Activated CD8-positive, alpha-beta T cell treated with anti-CD3 and anti-CD28 coated beads, Interleukin-2, amount 10 ng/mL, durations not matched to agents 7 days and 5 days (primary cell): ENCODE results near the gene EMP1. TPM values are rescaled to one million over a fixed set of nuclear protein-coding genes. Genes with fewer than 3 reads are reported as not detected.
A peak's percentile ranks its signal among the peaks of the same experiment; 100 is the strongest.

ENCODE experiments used
- ATAC-seq: fragments of 150-1000 bp; cut with Tn5 transposase; one replicate; pipeline ENCODE4 v1.10.0; 2021; ENCODE audit warnings: moderate library complexity
- CTCF ChIA-PET: fragments of 350-600 bp; sonication (Branson Sonifier 250); formaldehyde crosslinking; loops from one replicate; lab custom pipeline; 2021; ENCODE audit warnings: antibody characterized with exemption; lab: Charles Lee
- POLR2A ChIA-PET: fragments of 350-600 bp; sonication (Branson Sonifier 250); formaldehyde crosslinking; loops from one replicate; lab custom pipeline; 2021; ENCODE audit warnings: antibody characterized with exemption; lab: Charles Lee
- DNase-seq: peaks from one replicate; pipeline ENCODE4 v3.0.0-alpha.2; 2020
- H3K27ac Mint-ChIP-seq: one replicate; pipeline ENCODE4 v1.8.0; 2021; ENCODE audit warnings: mild to moderate bottlenecking, mixed read lengths
- H3K27me3 Mint-ChIP-seq: one replicate; pipeline ENCODE4 v1.8.0; 2021; ENCODE audit warnings: low read depth, mixed read lengths
- H3K36me3 Mint-ChIP-seq: one replicate; pipeline ENCODE4 v1.8.0; 2021; ENCODE audit warnings: low read depth, mixed read lengths
- H3K4me1 Mint-ChIP-seq: one replicate; pipeline ENCODE4 v1.8.0; 2021; ENCODE audit warnings: low read depth, mixed read lengths
- H3K4me3 Mint-ChIP-seq: one replicate; pipeline ENCODE4 v1.8.0; 2021; ENCODE audit warnings: mild to moderate bottlenecking, mixed read lengths
- H3K9me3 Mint-ChIP-seq: one replicate; pipeline ENCODE4 v1.8.0; 2022; ENCODE audit warnings: mixed read lengths; ENCODE audit not compliant: insufficient read depth
- total RNA-seq, 2 experiments: library from RNA; stranded (reverse); gene quantifications; one replicate each; pipeline ENCODE4 v1.2.3, GENCODE V29; 2021

The EMP1 gene
- total RNA-seq, 2 experiments from 2014 or later = 4.4 to 7.6 TPM

- H3K9me3 Mint-ChIP-seq = no peaks in the 10 kb centered on the region
These were observed 21.0 kb upstream of the EMP1 start for GRCh38 chr12:13175499-13175898.

GRCh38 chr12:13176256-13176655, 20.3 kb upstream of the EMP1 start:
- H3K4me1 Mint-ChIP-seq = peaks cover 64% of the 10 kb centered on the region
- ChIA-PET CTCF (no interaction called here), POLR2A (no interaction called here)
- no peaks in the 10 kb centered on the region for H3K36me3 Mint-ChIP-seq
- ATAC-seq (no peak), DNase-seq (peak; percentile 8)
- H3K4me3 Mint-ChIP-seq = no peak overlapping the region
- H3K9me3 Mint-ChIP-seq = no peaks in the 10 kb centered on the region
- no peak overlapping the region for H3K27ac Mint-ChIP-seq
- peaks cover 34% of the 10 kb centered on the region for H3K27me3 Mint-ChIP-seq

More at GRCh38 chr12:13175499-13175898, 21.0 kb upstream of the EMP1 start:
- ATAC-seq (no peak), DNase-seq (peak; percentile 4)
- Mint-ChIP-seq H3K36me3 (no peaks in the 10 kb centered on the region), H3K4me3 (no peak overlapping the region), H3K27me3 (peaks cover 40% of the 10 kb centered on the region), H3K27ac (no peak overlapping the region), H3K4me1 (peaks cover 57% of the 10 kb centered on the region)
- POLR2A ChIA-PET = no interaction called here
- CTCF ChIA-PET = no interaction called here

GRCh38 chr12:13177373-13177772, 19.2 kb upstream of the EMP1 start:
- Mint-ChIP-seq H3K4me3 (no peak overlapping the region), H3K36me3 (no peaks in the 10 kb centered on the region), H3K27ac (no peak overlapping the region), H3K9me3 (no peaks in the 10 kb centered on the region), H3K4me1 (peaks cover 68% of the 10 kb centered on the region), H3K27me3 (peaks cover 36% of the 10 kb centered on the region)
- ChIA-PET POLR2A (no interaction called here), CTCF (no interaction called here)
- DNase-seq (no peak), ATAC-seq (no peak)

GRCh38 chr12:13177906-13178305, 18.6 kb upstream of the EMP1 start:
- Mint-ChIP-seq H3K9me3 (no peaks in the 10 kb centered on the region), H3K27me3 (peaks cover 34% of the 10 kb centered on the region), H3K27ac (no peak overlapping the region), H3K4me1 (peaks cover 66% of the 10 kb centered on the region), H3K4me3 (no peak overlapping the region), H3K36me3 (no peaks in the 10 kb centered on the region)
- POLR2A ChIA-PET = no interaction called here
- no peak for ATAC-seq
- no peak for DNase-seq
- CTCF ChIA-PET = interaction anchor here (1.2 to 2.5 kb wide), 2 partner anchors 13 to 34 kb away, joined by 3 to 15 read pairs; no protein-coding TSS in a partner anchor

- Mint-ChIP-seq H3K4me3 (peak overlapping the region; percentile 71), H3K27ac (no peak overlapping the region), H3K36me3 (no peaks in the 10 kb centered on the region), H3K9me3 (no peaks in the 10 kb centered on the region), H3K27me3 (peaks cover 30% of the 10 kb centered on the region), H3K4me1 (peaks cover 66% of the 10 kb centered on the region)
- peak; percentile 18 for DNase-seq
- ChIA-PET POLR2A (interaction anchor here (0.8 to 2.0 kb wide), 2 partner anchors 14 to 37 kb away, joined by 3 to 6 read pairs; no protein-coding TSS in a partner anchor), CTCF (interaction anchor here (1.1 to 2.5 kb wide), 5 partner anchors 12 to 262 kb away, joined by 3 to 15 read pairs (median 5); no protein-coding TSS in a partner anchor)
- no peak for ATAC-seq
These were observed 17.8 kb upstream of the EMP1 start for GRCh38 chr12:13178568-13179210.

- Mint-ChIP-seq H3K4me1 (peaks cover 63% of the 10 kb centered on the region), H3K27ac (peak overlapping the region; percentile 87), H3K36me3 (no peaks in the 10 kb centered on the region)
These were observed 17.1 kb upstream of the EMP1 start for GRCh38 chr12:13179211-13180074.

GRCh38 chr12:13181375-13182070, 15.0 kb upstream of the EMP1 start:
- peaks cover 59% of the 10 kb centered on the region for H3K4me1 Mint-ChIP-seq
- no peaks in the 10 kb centered on the region for H3K36me3 Mint-ChIP-seq
- POLR2A ChIA-PET = interaction anchor here (0.6 to 1.6 kb wide), 3 partner anchors 12 to 711 kb away, joined by 3 to 4 read pairs (median 3); partner anchors contain the start of gene EMP1
- no peak overlapping the region for H3K4me3 Mint-ChIP-seq
- ATAC-seq (no peak), DNase-seq (no peak)
- H3K27me3 Mint-ChIP-seq = peaks cover 26% of the 10 kb centered on the region
- CTCF ChIA-PET = interaction anchor here (1.2 to 1.4 kb wide), 2 partner anchors 30 to 31 kb away, joined by 3 read pairs; no protein-coding TSS in a partner anchor
- no peaks in the 10 kb centered on the region for H3K9me3 Mint-ChIP-seq
- H3K27ac Mint-ChIP-seq = no peak overlapping the region

More at GRCh38 chr12:13179211-13180074, 17.1 kb upstream of the EMP1 start:
- H3K4me3 Mint-ChIP-seq = peak overlapping the region; percentile 71
- DNase-seq (peak; percentile 73), ATAC-seq (peak; percentile 93)
- no peaks in the 10 kb centered on the region for H3K9me3 Mint-ChIP-seq
- H3K27me3 Mint-ChIP-seq = peaks cover 30% of the 10 kb centered on the region
- CTCF ChIA-PET = interaction anchor here (0.7 to 2.5 kb wide), 9 partner anchors 9 to 263 kb away, joined by 3 to 15 read pairs (median 4); no protein-coding TSS in a partner anchor
- POLR2A ChIA-PET = interaction anchor here (0.8 to 2.0 kb wide), 2 partner anchors 14 to 37 kb away, joined by 3 to 6 read pairs; no protein-coding TSS in a partner anchor

- ATAC-seq (no peak), DNase-seq (no peak)
- Mint-ChIP-seq H3K27me3 (peaks cover 24% of the 10 kb centered on the region), H3K9me3 (no peaks in the 10 kb centered on the region), H3K4me1 (peaks cover 53% of the 10 kb centered on the region), H3K27ac (no peak overlapping the region), H3K36me3 (no peaks in the 10 kb centered on the region), H3K4me3 (no peak overlapping the region)
- ChIA-PET POLR2A (no interaction called here), CTCF (interaction anchor here (1.4 kb wide), 1 partner anchor 30 kb away, joined by 3 read pairs; no protein-coding TSS in a partner anchor)
These were observed 13.6 kb upstream of the EMP1 start for GRCh38 chr12:13182881-13183280.

GRCh38 chr12:13183620-13184019, 12.9 kb upstream of the EMP1 start:
- Mint-ChIP-seq H3K4me1 (peaks cover 46% of the 10 kb centered on the region), H3K27me3 (peaks cover 25% of the 10 kb centered on the region), H3K4me3 (no peak overlapping the region), H3K27ac (no peak overlapping the region), H3K9me3 (no peaks in the 10 kb centered on the region), H3K36me3 (no peaks in the 10 kb centered on the region)
- CTCF ChIA-PET = interaction anchor here (1.3 kb wide), 1 partner anchor 28 kb away, joined by 3 read pairs; no protein-coding TSS in a partner anchor
- ATAC-seq (no peak), DNase-seq (no peak)
- POLR2A ChIA-PET = no interaction called here

GRCh38 chr12:13186302-13186701, 10.2 kb upstream of the EMP1 start:
- CTCF ChIA-PET = interaction anchor here (1.7 kb wide), 1 partner anchor 26 kb away, joined by 5 read pairs; no protein-coding TSS in a partner anchor
- Mint-ChIP-seq H3K4me3 (no peak overlapping the region), H3K27ac (no peak overlapping the region), H3K9me3 (no peaks in the 10 kb centered on the region), H3K4me1 (peaks cover 21% of the 10 kb centered on the region), H3K27me3 (peaks cover 37% of the 10 kb centered on the region), H3K36me3 (no peaks in the 10 kb centered on the region)
- ATAC-seq (no peak), DNase-seq (no peak)
- POLR2A ChIA-PET = no interaction called here

GRCh38 chr12:13187399-13187798, 9.1 kb upstream of the EMP1 start:
- no peak overlapping the region for H3K4me3 Mint-ChIP-seq
- H3K36me3 Mint-ChIP-seq = no peaks in the 10 kb centered on the region
- no peak overlapping the region for H3K27ac Mint-ChIP-seq
- POLR2A ChIA-PET = no interaction called here
- ATAC-seq (no peak), DNase-seq (no peak)
- H3K4me1 Mint-ChIP-seq = peaks cover 15% of the 10 kb centered on the region
- H3K9me3 Mint-ChIP-seq = no peaks in the 10 kb centered on the region
- H3K27me3 Mint-ChIP-seq = peaks cover 36% of the 10 kb centered on the region
- CTCF ChIA-PET = no interaction called here
